SH-SY5Y (cell line): ENCODE data around the gene MAFB.

Source experiments
- GATA2 ChIP-seq: IDR thresholded peaks from 2 replicates; pipeline ENCODE4 v1.6.1; 2011; ENCODE audit warnings: mild to moderate bottlenecking, low read depth, low read length
- GATA3 ChIP-seq: IDR thresholded peaks from 2 replicates; pipeline ENCODE4 v1.6.1; 2011; ENCODE audit warnings: low read depth, mild to moderate bottlenecking, low read length, moderate library complexity

DNA sequence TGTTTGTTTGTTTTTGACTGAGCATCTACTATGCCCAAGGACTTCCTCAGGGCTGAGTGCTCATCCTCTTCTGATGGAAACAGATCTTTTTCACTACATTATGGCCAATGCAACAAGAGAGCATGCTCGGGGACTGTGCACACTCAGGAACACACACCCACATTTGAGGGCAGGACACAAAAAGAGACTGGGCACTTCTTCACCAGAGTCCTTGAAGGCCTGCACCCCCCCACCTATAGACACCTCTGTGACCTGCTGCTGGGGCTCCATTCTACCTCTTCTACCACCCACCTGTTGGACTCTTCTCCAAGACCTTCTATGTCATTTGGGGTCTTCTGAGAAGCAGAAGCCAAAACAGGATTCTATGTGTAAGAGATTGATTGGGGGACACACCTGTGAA lies 9.2 kb upstream of the MAFB start:
- TF ChIP-seq GATA3 (no peak), GATA2 (no peak)
